ENCODE data around the gene GRIK5.
A peak's percentile ranks its signal among the peaks of the same experiment; 100 is the strongest.

Gene GRIK5

GRCh38 chr19:41955521-41955920, 114.5 kb downstream of the GRIK5 start:
- no peak for DNase-seq (ENCODE audit: low read depth)
- no peak for TF ChIP-seq CTCF (conservative IDR thresholded peaks at IDR 0.05; ENCODE audit: low read depth, low read length)
- H3K4me3 ChIP-seq (ENCODE audit: low read depth, low read length) = no peak overlapping the region

- H3K4me3 ChIP-seq (ENCODE audit: low read depth, low read length) = no peak overlapping the region
- DNase-seq (ENCODE audit: low read depth) = peak; percentile 76
- peak; percentile 98 for TF ChIP-seq CTCF (conservative IDR thresholded peaks at IDR 0.05; ENCODE audit: low read depth, low read length)
Measured at GRCh38 chr19:41951686-41952172, 118.3 kb downstream of the GRIK5 start.

Measured in choroid plexus epithelial cell (primary cell).